Mucosa of descending colon (tissue), 3 donors: ENCODE measurements around the gene TIMP2. TPM values are rescaled to one million over a fixed set of nuclear protein-coding genes. Genes with fewer than 3 reads are reported as not detected.

ENCODE experiments used
- ATAC-seq: fragments of 200-7000 bp; cut with Tn5 transposase; one replicate; pipeline ENCODE4 v1.9.1; 2020; ENCODE audit warnings: mild to moderate bottlenecking, moderate library complexity
- DNase-seq, 3 donors: peaks; one replicate each; pipeline ENCODE4 v3.0.0-alpha.2; 2020
- H3K36me3 ChIP-seq: fragments of 200-600 bp; one replicate; pipeline ENCODE4 v1.8.0; 2021; ENCODE audit warnings: low read depth, mild to moderate bottlenecking
- H3K4me1 ChIP-seq: fragments of 200-600 bp; one replicate; pipeline ENCODE4 v1.8.0; 2021; ENCODE audit warnings: low read depth, mild to moderate bottlenecking
- H3K4me3 ChIP-seq: fragments of 200-600 bp; one replicate; pipeline ENCODE4 v1.8.0; 2021; ENCODE audit warnings: mild to moderate bottlenecking
- H3K9me3 ChIP-seq: fragments of 200-600 bp; one replicate; pipeline ENCODE4 v1.8.0; 2021; ENCODE audit warnings: mild to moderate bottlenecking
- CTCF ChIP-seq: fragments of 200-600 bp; IDR thresholded peaks from one replicate; pipeline ENCODE4 v1.8.0; 2022; ENCODE audit warnings: antibody characterized with exemption, mild to moderate bottlenecking
- intact Hi-C, 2 donors: fragments of 100-400 bp; cut with DNase I in 1 of 2; cut with micrococcal nuclease in 1 of 2; formaldehyde crosslinking; loops; one replicate each; pipeline versions ENCODE4 v1.11.0 to v1.11.1; 2022; cut with DNase I, micrococcal nuclease
- total RNA-seq, 3 donors: library from RNA; stranded (reverse); fragmentation: NEBNext Ultra II Directional in 2 of 3; extraction: Animal tissue kit (Norgen Biotek cat#: 25700) in 2 of 3; gene quantifications; one replicate each; pipeline versions ENCODE4 v1.2.1 to v1.2.4, GENCODE V29; 2021 to 2023
- donor health status: DM: no; HTN: no; CAD: no; lungs with moderate emphysema.
- donor health status: DM: no; HTN: no; CAD: no.
- donor health status: DM: no; HTN: yes; CAD: no.

The TIMP2 gene
- total RNA-seq, 3 donors from 2014 or later, result 44.9 to 268 (median 91.3) TPM

- intact Hi-C loops, result loop anchor here in 1 of 2 donors (2.0 kb wide), 1 partner anchor 105 kb away; no protein-coding TSS in a partner anchor
Measured at GRCh38 chr17:78865682-78866390, 59.4 kb downstream of the TIMP2 start.

GRCh38 chr17:78864117-78864516 lies 61.1 kb downstream of the TIMP2 start:
- DNase-seq, result no peak
- ATAC-seq, result no peak
- intact Hi-C loops, result loop anchor here in 1 of 2 donors (5.0 kb wide), 1 partner anchor 108 kb away; no protein-coding TSS in a partner anchor
- no peaks in the 10 kb centered on the region for H3K36me3 ChIP-seq
- no peaks in the 10 kb centered on the region for H3K9me3 ChIP-seq
- no peak for TF ChIP-seq CTCF
- H3K4me3 ChIP-seq, result no peak overlapping the region
- H3K4me1 ChIP-seq, result no peaks in the 10 kb centered on the region

More at GRCh38 chr17:78865682-78866390, 59.4 kb downstream of the TIMP2 start:
- Histone ChIP-seq H3K36me3 (no peaks in the 10 kb centered on the region), H3K4me3 (no peak overlapping the region), H3K9me3 (no peaks in the 10 kb centered on the region), H3K4me1 (no peaks in the 10 kb centered on the region)
- peak; percentile 91 for ATAC-seq
- peak; percentile 94 for TF ChIP-seq CTCF
- DNase-seq, result peak; percentile 79 to 92 (median 89)

GRCh38 chr17:78862073-78863023 lies 62.8 kb downstream of the TIMP2 start:
- intact Hi-C loops, result loop anchor here in 1 of 2 donors (5.0 kb wide), 1 partner anchor 110 kb away; no protein-coding TSS in a partner anchor
- H3K4me3 ChIP-seq, result no peak overlapping the region
- no peaks in the 10 kb centered on the region for H3K9me3 ChIP-seq
- no peaks in the 10 kb centered on the region for H3K4me1 ChIP-seq
- DNase-seq (peak; percentile 53 to 82 (median 68)), ATAC-seq (peak; percentile 91)
- TF ChIP-seq CTCF, result no peak
- no peaks in the 10 kb centered on the region for H3K36me3 ChIP-seq

GRCh38 chr17:78861229-78861628 lies 64.0 kb downstream of the TIMP2 start:
- DNase-seq (no peak), ATAC-seq (no peak)
- no peaks in the 10 kb centered on the region for H3K4me1 ChIP-seq
- TF ChIP-seq CTCF, result no peak
- no peaks in the 10 kb centered on the region for H3K36me3 ChIP-seq
- intact Hi-C loops, result loop anchor here in 1 of 2 donors (5.0 kb wide), 1 partner anchor 111 kb away; no protein-coding TSS in a partner anchor
- no peaks in the 10 kb centered on the region for H3K9me3 ChIP-seq
- no peak overlapping the region for H3K4me3 ChIP-seq

- ATAC-seq, result no peak
- Histone ChIP-seq H3K4me1 (no peaks in the 10 kb centered on the region), H3K4me3 (no peak overlapping the region), H3K36me3 (no peaks in the 10 kb centered on the region), H3K9me3 (no peaks in the 10 kb centered on the region)
- no peak for TF ChIP-seq CTCF
- intact Hi-C loops, result no loop called here
- no peak for DNase-seq
Measured at GRCh38 chr17:78859051-78859450, 66.1 kb downstream of the TIMP2 start.
